Measurements from ENCODE around the gene KIAA1191.

DNA sequence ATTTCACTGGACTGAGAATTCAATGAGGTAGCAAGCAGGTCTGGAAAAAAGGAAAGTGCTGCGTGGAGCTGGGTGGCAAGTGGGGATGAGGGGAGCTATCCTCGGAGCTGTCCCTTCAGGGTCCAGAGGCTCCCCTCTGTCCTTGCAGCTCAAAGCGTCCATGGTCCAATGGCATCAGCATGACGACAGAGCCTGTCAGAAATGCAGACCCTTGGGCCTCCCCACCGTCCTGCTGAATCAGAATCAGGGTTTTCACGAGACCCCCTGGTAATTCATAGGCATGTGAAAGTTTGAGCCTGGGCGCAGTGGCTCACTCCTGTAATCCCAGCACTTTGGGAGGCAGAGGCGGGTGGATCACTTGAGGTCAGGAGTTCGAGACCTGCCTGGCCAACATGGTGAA lies 32.5 kb upstream of the KIAA1191 start:
- TF ChIP-seq, protein P1, sequence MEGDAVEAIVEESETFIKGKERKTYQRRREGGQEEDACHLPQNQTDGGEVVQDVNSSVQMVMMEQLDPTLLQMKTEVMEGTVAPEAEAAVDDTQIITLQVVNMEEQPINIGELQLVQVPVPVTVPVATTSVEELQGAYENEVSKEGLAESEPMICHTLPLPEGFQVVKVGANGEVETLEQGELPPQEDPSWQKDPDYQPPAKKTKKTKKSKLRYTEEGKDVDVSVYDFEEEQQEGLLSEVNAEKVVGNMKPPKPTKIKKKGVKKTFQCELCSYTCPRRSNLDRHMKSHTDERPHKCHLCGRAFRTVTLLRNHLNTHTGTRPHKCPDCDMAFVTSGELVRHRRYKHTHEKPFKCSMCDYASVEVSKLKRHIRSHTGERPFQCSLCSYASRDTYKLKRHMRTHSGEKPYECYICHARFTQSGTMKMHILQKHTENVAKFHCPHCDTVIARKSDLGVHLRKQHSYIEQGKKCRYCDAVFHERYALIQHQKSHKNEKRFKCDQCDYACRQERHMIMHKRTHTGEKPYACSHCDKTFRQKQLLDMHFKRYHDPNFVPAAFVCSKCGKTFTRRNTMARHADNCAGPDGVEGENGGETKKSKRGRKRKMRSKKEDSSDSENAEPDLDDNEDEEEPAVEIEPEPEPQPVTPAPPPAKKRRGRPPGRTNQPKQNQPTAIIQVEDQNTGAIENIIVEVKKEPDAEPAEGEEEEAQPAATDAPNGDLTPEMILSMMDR (IDR thresholded peaks at IDR 0.05), result no peak
- no peak for TF ChIP-seq POLR2A (IDR thresholded peaks at IDR 0.05)

Data from Peyer's patch (tissue), 4 donors.